NOMO-1 treated with DMSO at 0.1 percent for 48 hours (cell line): ENCODE results near the gene ZIC5.

Experiments used
- DNase-seq: peaks from one replicate; lab custom pipeline; 2025; ENCODE audit not compliant: unreplicated experiment; lab: John Stamatoyannopoulos, UW

ZIC5 gene

GRCh38 chr13:99971576-99972189 lies at the start of gene ZIC5:
Gene ZIC5 (minus strand): TSS chr13:99971767. CDS start chr13:99971603, 164 bp downstream.
- no peak for DNase-seq

- no peak for DNase-seq
These were observed 48.3 kb upstream of the ZIC5 start for GRCh38 chr13:100019780-100020356.

DNA sequence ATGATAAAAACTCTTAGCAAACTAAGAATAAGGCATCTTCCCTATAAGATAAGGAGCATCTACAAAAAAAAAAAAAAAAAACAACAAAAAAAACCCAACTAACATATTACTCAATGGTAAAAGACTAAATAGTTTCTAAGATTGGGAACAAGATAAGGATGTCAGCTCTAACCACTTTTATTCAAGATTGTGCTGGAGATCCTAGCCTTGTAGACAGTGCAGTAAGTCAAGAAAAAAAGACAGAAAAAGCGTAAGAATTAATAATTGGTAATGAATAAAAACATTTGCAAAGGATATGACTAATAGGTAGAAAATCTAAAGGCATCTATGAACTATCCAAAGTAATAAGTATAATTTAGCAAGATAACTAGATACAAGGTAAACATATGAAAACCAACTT lies 43.1 kb upstream of the ZIC5 start:
- DNase-seq: no peak

DNA sequence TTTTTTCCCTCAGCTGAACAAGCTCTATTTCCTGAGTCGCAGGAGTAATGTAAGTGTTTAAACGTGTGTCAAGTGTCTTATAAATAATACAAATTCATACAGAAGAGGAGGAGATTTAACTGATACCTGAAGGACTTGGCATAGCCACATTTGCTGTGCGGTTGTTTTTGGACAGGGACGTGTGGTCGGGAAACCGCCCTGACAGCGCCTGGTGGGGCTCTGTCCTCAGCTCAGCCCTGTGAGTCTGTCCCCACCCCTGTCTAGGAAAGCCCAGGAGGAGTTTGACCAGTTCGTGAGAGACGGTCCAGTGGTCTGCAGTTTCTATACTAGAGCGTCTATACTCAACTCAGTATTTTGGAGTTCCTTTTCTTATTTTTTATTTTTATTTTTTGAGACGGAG lies 26.7 kb upstream of the ZIC5 start:
- no peak for DNase-seq

DNA sequence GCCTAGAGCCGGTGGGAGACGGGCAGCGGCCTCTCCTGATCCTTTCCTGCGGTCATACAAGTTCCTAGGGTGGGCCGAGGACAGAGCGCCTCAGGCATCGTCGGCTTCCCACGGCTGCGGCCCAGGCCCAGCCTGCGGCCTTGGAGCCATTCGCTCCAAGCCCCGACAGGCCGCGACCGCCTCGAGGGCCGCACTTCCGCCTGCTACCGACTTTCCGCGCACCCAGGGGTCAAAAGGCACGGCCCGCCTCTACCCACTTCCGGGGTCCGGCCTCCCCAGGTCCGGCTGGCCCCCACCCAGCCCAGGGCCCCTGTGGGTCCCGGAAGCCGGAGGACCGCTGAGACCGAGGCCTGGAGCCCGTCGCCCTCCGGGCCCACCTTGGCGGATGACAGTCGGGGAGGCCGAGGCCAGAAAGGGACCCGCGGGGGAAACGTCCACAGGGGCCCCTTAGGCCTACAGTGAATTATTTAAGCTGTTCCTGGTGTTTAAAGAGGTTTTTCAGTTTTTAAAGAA lies 26.2 kb upstream of the ZIC5 start:
- no peak for DNase-seq

GRCh38 chr13:99996381-99996973 lies 24.9 kb upstream of the ZIC5 start:
- DNase-seq: no peak

- no peak for DNase-seq
These were observed 24.2 kb upstream of the ZIC5 start for GRCh38 chr13:99995589-99996380.

DNA sequence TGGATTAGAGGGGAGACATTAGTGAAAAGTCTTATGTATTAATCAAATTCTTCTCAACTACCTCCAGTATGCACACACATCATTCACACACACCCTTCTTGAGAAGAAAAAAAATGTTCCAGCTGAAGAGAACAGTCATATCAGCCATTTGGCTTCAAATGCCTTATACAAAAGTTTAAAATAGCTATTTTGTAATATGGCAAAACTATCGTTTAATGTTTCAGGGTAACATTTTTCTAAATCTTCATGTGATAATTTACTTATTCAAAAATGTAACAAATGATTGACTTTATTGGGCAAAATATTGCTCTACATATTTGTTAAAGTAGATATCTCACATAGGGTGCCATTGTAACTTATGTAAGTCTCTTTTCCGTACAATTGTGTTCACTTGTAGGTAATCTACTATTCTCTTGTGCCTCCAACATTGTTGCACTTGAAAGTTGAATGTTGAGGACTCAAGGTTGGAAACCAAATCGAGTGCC lies 23.6 kb upstream of the ZIC5 start:
- DNase-seq: no peak

- no peak for DNase-seq
These were observed 23.1 kb upstream of the ZIC5 start for GRCh38 chr13:99994638-99995020.

- DNase-seq: no peak
These were observed 22.4 kb upstream of the ZIC5 start for GRCh38 chr13:99993660-99994637.

- no peak for DNase-seq
These were observed 21.4 kb upstream of the ZIC5 start for GRCh38 chr13:99992949-99993351.

- DNase-seq: no peak
These were observed 20.5 kb upstream of the ZIC5 start for GRCh38 chr13:99991828-99992775.

DNA sequence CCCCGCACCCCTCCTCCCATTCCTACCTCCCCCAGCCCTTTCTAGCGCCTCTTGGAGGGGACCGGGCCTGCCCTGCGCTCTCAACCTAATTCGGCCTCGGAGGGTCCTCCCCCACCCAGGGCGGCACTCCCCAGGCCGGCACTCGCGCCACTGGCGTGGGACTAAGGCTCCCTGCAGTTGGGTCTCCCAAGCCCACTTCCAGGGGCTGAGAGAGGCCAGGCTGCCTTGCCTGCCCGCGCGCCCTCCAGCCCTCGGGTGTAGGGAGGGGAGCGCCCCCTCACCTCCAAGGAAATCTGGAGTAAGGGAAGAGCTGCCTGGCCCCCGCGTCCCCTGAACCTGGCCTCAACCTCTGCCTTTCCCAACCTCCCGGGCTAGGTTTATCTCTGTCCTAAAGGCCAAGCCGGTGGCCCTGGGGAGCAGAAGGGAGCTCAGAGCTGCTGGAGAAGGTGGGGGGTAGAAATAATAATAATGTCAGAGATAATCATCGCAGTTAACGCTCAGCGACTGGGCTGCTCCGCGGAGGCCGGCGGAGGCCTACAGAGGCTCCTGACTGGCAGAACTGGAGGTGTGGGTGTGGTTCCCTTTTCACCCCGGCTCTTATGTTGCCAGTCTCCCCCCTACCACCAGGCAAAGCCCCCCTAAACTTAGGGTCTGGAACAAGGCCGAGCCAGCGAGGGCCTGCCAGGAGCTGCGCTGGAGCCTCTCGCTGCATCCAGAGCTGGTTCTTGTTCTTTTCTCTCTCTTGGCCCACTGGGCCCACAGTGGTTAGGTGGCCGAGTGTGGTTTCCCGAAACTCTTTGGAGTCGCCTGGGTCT lies 19.7 kb upstream of the ZIC5 start:
- no peak for DNase-seq

DNA sequence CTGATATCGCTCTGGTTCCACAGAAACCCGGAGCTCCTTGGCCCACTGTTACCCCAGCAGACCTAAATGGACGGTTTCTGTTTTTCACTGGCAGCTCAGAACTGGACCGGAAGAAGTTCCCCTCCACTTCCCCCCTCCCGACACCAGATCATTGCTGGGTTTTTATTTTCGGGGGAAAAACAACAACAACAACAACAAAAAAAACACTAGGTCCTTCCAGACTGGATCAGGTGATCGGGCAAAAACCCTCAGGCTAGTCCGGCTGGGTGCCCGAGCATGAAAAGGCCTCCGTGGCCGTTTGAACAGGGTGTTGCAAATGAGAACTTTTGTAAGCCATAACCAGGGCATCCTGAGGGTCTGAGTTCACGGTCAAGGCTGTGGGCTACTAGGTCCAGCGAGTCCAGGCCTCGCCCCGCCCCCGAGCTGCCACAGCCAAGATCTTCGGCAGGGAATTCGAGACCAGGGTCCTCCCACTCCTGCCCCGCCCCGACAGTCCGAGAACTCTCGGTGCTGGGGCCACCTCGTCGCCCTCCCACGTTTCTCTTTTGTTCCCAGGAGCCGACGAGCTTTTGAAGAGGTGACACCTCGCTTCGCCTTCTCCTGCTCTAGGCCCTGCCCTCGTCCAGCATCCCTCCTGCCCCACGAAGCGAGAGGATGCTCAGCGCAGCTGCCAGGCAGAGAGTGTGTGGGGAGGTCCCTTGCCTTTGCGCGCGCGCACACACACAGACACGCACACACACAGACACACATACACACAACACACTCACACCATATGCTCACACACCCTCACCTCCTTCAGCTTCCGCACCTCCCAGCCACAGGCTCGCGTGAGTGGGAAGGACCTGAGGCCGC lies 18.8 kb upstream of the ZIC5 start:
- DNase-seq: no peak

DNA sequence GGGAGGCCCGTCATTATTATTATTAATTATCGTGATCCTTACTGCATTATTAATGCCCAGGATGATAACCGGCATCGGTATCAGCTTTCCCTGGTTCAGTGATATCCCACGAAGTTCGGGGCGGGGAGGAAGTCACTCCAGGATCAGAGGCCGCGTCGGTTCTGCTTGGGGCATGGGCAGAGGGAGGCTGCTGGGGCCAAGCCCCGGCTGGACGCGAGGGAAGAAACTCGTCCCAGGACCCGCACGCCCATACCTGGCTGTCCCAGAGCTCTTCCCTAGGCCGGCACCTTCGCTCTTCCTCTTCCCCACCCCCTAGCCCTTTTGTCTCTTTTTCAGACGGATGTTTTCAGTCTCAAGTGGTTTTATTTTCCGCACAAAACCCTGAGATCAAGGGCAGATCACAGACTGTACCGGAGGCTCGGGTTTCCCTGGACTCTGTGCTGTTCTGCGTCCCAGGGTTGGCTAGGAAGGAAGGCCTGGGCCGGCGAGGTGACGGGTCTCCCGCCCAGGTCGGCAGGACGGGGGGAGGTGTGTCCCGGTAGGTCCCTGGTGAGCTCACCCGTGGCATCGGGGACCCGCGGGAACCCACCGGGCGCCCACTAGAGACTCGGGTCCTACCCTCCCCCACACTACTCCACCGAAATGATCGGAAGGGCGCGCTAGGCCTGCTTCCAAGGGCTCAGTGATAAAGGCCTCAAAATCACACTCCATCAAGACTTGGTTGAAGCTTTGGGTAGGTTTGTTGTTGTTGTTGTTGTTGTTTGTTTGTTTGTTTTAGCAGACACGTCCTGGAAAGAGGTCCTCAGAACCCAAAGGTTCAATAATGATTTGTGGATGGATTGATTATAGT lies 17.9 kb upstream of the ZIC5 start:
- no peak for DNase-seq

- no peak for DNase-seq
These were observed 17.1 kb upstream of the ZIC5 start for GRCh38 chr13:99988529-99989275.
